ENCODE results near the gene C11orf68. TPM values are rescaled to one million over a fixed set of nuclear protein-coding genes. Genes with fewer than 3 reads are reported as not detected.
"Not testable (repeated sequence)": the region's sequence is repeated elsewhere in the genome, so short reads cannot be mapped to it uniquely, and the experiment has no call there.

C11orf68 gene
- total RNA-seq, 1 donor from 2014 or later: 34.6 TPM

DNA sequence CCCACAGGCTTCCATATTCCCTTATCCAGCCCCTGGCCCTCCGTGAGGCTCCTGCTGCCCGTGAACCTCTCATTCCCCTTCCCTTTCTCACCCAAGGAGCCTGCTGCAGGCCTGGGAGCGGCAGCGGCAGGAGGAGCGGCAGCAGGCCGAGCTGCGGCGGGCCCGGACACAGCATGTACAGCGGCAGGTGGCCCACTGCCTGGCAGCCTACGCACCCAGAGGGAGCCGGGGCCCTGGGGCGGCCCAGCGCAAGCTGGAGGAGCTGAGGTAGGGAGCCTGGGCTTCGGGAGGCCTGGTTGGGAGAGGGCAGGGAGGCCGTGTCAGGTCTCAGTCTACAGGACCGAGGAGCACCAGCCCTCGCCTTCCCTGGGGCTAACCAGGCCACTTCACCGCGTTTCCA, 34.6 kb upstream of the C11orf68 start:
- Histone ChIP-seq H3K4me3 (ENCODE audit: insufficient read depth, low read depth, low read length) (no peak overlapping the region), H3K27ac (ENCODE audit: low read depth, low read length) (no peak overlapping the region), H3K9ac (ENCODE audit: low read length) (no peak overlapping the region), H3K27me3 (ENCODE audit: insufficient read depth, low read length) (no peaks in the 10 kb centered on the region), H3K4me1 (ENCODE audit: insufficient read depth, low read length) (no peaks in the 10 kb centered on the region), H3K9me3 (ENCODE audit: insufficient read depth, low read depth, low read length) (no peaks in the 10 kb centered on the region), H2AFZ (ENCODE audit: low read depth, low read length) (no peak overlapping the region), H3K79me2 (ENCODE audit: insufficient read depth, low read length) (no peaks in the 10 kb centered on the region), H3K4me2 (ENCODE audit: low read length) (no peak overlapping the region), H3K36me3 (ENCODE audit: insufficient read depth, low read length) (no peaks in the 10 kb centered on the region), H4K20me1 (ENCODE audit: insufficient read depth, low read length) (no peaks in the 10 kb centered on the region)
- Mint-ChIP-seq H3K9me3 (ENCODE audit: unreplicated experiment) (no peaks in the 10 kb centered on the region), H3K36me3 (ENCODE audit: low read depth, unreplicated experiment) (no peaks in the 10 kb centered on the region), H3K4me3 (ENCODE audit: unreplicated experiment) (no peak overlapping the region), H3K27me3 (ENCODE audit: low read depth, unreplicated experiment) (peaks cover 2% of the 10 kb centered on the region), H3K4me1 (ENCODE audit: low read depth, unreplicated experiment) (no peaks in the 10 kb centered on the region), H3K27ac (ENCODE audit: unreplicated experiment) (no peak overlapping the region)
- no peak for FAIRE-seq
- no peak for TF ChIP-seq EZH2 (IDR thresholded peaks at IDR 0.05; ENCODE audit: insufficient read depth, low read length)
- TF ChIP-seq, protein P1, sequence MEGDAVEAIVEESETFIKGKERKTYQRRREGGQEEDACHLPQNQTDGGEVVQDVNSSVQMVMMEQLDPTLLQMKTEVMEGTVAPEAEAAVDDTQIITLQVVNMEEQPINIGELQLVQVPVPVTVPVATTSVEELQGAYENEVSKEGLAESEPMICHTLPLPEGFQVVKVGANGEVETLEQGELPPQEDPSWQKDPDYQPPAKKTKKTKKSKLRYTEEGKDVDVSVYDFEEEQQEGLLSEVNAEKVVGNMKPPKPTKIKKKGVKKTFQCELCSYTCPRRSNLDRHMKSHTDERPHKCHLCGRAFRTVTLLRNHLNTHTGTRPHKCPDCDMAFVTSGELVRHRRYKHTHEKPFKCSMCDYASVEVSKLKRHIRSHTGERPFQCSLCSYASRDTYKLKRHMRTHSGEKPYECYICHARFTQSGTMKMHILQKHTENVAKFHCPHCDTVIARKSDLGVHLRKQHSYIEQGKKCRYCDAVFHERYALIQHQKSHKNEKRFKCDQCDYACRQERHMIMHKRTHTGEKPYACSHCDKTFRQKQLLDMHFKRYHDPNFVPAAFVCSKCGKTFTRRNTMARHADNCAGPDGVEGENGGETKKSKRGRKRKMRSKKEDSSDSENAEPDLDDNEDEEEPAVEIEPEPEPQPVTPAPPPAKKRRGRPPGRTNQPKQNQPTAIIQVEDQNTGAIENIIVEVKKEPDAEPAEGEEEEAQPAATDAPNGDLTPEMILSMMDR (IDR thresholded peaks at IDR 0.05; ENCODE audit: insufficient read depth, low read depth, low read length): no peak
- DNase-seq (ENCODE audit: low read depth): no peak

DNA sequence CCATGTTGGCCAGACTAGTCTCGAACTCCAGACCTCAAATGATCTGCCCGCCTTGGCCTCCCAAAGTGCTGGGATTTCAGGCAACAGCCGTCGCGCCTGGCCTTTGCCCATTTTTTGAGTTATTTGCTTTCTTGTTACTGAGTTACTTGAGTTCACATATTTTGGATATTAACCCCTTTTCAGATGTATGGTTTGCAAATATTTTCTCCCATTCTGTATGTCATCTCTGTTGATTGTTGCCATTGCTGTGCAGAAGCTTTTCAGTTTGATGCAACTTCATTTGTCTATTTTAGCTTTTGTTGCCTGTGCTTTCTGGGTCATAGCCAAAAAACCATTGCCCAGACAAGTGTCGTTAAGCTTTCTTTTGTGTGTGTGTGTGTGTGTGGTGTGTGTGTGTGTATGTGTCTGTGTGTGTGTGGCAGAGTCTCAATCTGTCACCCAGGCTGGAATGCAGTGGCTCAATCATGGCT, 33.2 kb upstream of the C11orf68 start:
- H3K9me3 ChIP-seq (ENCODE audit: insufficient read depth, low read depth, low read length): no peaks in the 10 kb centered on the region
- no peaks in the 10 kb centered on the region for H3K4me1 ChIP-seq (ENCODE audit: insufficient read depth, low read length)
- H2AFZ ChIP-seq (ENCODE audit: low read depth, low read length): no peak overlapping the region
- Mint-ChIP-seq H3K4me3 (ENCODE audit: unreplicated experiment) (no peak overlapping the region), H3K36me3 (ENCODE audit: low read depth, unreplicated experiment) (no peaks in the 10 kb centered on the region), H3K27me3 (ENCODE audit: low read depth, unreplicated experiment) (peaks cover 7% of the 10 kb centered on the region), H3K9me3 (ENCODE audit: unreplicated experiment) (no peaks in the 10 kb centered on the region), H3K27ac (ENCODE audit: unreplicated experiment) (no peak overlapping the region), H3K4me1 (ENCODE audit: low read depth, unreplicated experiment) (no peaks in the 10 kb centered on the region)
- H3K4me3 ChIP-seq (ENCODE audit: insufficient read depth, low read depth, low read length): no peak overlapping the region
- no peak overlapping the region for H3K4me2 ChIP-seq (ENCODE audit: low read length)
- H3K9ac ChIP-seq (ENCODE audit: low read length): no peak overlapping the region
- no peaks in the 10 kb centered on the region for H3K27me3 ChIP-seq (ENCODE audit: insufficient read depth, low read length)
- no peaks in the 10 kb centered on the region for H3K36me3 ChIP-seq (ENCODE audit: insufficient read depth, low read length)
- H3K27ac ChIP-seq (ENCODE audit: low read depth, low read length): no peak overlapping the region
- H3K79me2 ChIP-seq (ENCODE audit: insufficient read depth, low read length): no peaks in the 10 kb centered on the region
- TF ChIP-seq, protein P1 (IDR thresholded peaks at IDR 0.05; ENCODE audit: insufficient read depth, low read depth, low read length): no peak
- no peak for TF ChIP-seq EZH2 (IDR thresholded peaks at IDR 0.05; ENCODE audit: insufficient read depth, low read length)
- H4K20me1 ChIP-seq (ENCODE audit: insufficient read depth, low read length): no peaks in the 10 kb centered on the region
- no peak for FAIRE-seq
- DNase-seq (ENCODE audit: low read depth): no peak

DNA sequence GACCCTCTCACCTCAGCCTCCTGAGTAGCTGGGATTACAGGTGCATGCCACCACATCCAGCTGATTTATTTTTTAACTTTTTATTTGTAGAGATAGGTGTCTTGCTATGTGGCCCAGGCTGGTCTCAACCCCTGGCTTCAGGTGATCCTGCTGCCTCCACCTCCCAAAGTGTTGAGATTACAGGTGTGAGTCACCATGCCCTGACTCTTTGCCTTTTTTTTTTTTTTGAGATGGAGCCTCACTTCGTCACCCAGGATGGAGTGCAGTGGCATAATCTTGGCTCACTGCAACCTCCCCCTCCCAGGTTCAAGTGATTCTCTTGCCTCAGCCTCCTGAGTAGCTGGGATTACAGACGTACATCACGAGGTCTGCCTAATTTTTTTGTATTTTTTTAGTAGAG, 32.8 kb upstream of the C11orf68 start:
- not testable (repeated sequence) for H3K4me2 ChIP-seq (ENCODE audit: low read length); H3K36me3 ChIP-seq (ENCODE audit: insufficient read depth, low read length); H3K4me3 Mint-ChIP-seq (ENCODE audit: unreplicated experiment); H3K4me3 ChIP-seq (ENCODE audit: insufficient read depth, low read depth, low read length); H3K36me3 Mint-ChIP-seq (ENCODE audit: low read depth, unreplicated experiment); H3K9me3 ChIP-seq (ENCODE audit: insufficient read depth, low read depth, low read length); H3K27ac ChIP-seq (ENCODE audit: low read depth, low read length); H2AFZ ChIP-seq (ENCODE audit: low read depth, low read length); H3K9me3 Mint-ChIP-seq (ENCODE audit: unreplicated experiment); H3K27me3 Mint-ChIP-seq (ENCODE audit: low read depth, unreplicated experiment); H3K4me1 Mint-ChIP-seq (ENCODE audit: low read depth, unreplicated experiment); H3K9ac ChIP-seq (ENCODE audit: low read length); FAIRE-seq; H4K20me1 ChIP-seq (ENCODE audit: insufficient read depth, low read length); H3K27me3 ChIP-seq (ENCODE audit: insufficient read depth, low read length); H3K79me2 ChIP-seq (ENCODE audit: insufficient read depth, low read length); DNase-seq (ENCODE audit: low read depth); H3K4me1 ChIP-seq (ENCODE audit: insufficient read depth, low read length); H3K27ac Mint-ChIP-seq (ENCODE audit: unreplicated experiment)

DNA sequence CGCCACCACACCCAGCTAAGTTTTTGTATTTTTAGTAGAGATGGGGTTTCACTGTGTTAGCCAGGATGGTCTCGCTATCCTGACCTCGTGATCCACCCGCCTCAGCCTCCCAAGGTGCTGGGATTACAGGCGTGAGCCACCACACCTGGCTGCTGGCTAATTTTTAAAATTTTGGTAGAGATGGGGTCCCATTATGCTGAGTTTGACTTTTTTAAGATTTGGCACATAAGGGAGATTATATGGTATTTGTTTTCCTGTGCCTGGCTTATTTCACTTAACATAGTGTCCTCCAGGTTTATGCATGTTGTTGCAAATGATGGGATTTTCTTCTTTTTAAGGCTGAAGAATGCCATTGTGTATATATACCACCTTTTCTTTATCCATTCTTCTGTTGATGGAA, 31.8 kb upstream of the C11orf68 start:
- not testable (repeated sequence) for H3K27ac ChIP-seq (ENCODE audit: low read depth, low read length); H3K27me3 ChIP-seq (ENCODE audit: insufficient read depth, low read length); FAIRE-seq; H4K20me1 ChIP-seq (ENCODE audit: insufficient read depth, low read length); H2AFZ ChIP-seq (ENCODE audit: low read depth, low read length); H3K9me3 ChIP-seq (ENCODE audit: insufficient read depth, low read depth, low read length); H3K9me3 Mint-ChIP-seq (ENCODE audit: unreplicated experiment); H3K36me3 Mint-ChIP-seq (ENCODE audit: low read depth, unreplicated experiment); H3K4me3 Mint-ChIP-seq (ENCODE audit: unreplicated experiment); H3K4me3 ChIP-seq (ENCODE audit: insufficient read depth, low read depth, low read length); H3K27ac Mint-ChIP-seq (ENCODE audit: unreplicated experiment); H3K79me2 ChIP-seq (ENCODE audit: insufficient read depth, low read length); H3K4me1 Mint-ChIP-seq (ENCODE audit: low read depth, unreplicated experiment); H3K4me2 ChIP-seq (ENCODE audit: low read length); DNase-seq (ENCODE audit: low read depth); H3K36me3 ChIP-seq (ENCODE audit: insufficient read depth, low read length); H3K4me1 ChIP-seq (ENCODE audit: insufficient read depth, low read length); H3K27me3 Mint-ChIP-seq (ENCODE audit: low read depth, unreplicated experiment); H3K9ac ChIP-seq (ENCODE audit: low read length)
